ENCODE results near the gene SMYD3. TPM values are rescaled to one million over a fixed set of nuclear protein-coding genes. Genes with fewer than 3 reads are reported as not detected.

Gene SMYD3
- total and polyA plus RNA-seq, 2 of the 4 experiments (the other 2 are of a cell fraction), result 26.5 to 37.6 TPM

DNA sequence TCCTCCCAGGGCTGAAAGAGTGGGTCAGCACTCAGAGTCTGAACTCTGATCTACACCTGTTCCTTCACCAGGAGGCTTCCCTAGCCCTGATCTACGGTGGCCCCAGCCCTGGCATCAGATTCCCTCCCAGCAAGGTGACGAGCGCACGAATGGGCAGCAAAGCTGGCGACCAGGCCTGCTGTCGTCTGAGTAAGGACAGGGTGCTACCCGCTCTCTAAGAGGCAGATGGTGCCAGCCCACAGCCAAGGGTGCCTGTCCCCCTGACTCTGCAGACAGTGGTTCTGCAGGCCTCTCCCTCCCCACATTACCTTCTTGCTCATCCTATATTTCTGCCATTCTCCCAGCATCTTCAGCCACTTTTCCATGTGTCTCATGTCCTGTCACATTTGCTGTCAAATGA, 10.3 kb upstream of the SMYD3 start:
- no peak for DNase-seq
- no peak overlapping the region for H2BK15ac ChIP-seq (ENCODE audit: low read depth, low read length)
- peaks cover 43% of the 10 kb centered on the region for H3K9me3 ChIP-seq (ENCODE audit: control insufficient read depth, insufficient read depth, low read length)
- TF ChIP-seq CEBPB (IDR thresholded peaks at IDR 0.05; ENCODE audit: low read depth, low read length) (no peak), FOS (IDR thresholded peaks at IDR 0.05; ENCODE audit: low read depth, low read length) (no peak), RCOR1 (IDR thresholded peaks at IDR 0.05; ENCODE audit: insufficient replicate concordance, low read length) (no peak), NFE2L2 (IDR thresholded peaks at IDR 0.05; ENCODE audit: low read depth, low read length) (no peak), MXI1 (IDR thresholded peaks at IDR 0.05; ENCODE audit: borderline replicate concordance, low read depth, low read length) (no peak)
- TF ChIP-seq, protein P1, sequence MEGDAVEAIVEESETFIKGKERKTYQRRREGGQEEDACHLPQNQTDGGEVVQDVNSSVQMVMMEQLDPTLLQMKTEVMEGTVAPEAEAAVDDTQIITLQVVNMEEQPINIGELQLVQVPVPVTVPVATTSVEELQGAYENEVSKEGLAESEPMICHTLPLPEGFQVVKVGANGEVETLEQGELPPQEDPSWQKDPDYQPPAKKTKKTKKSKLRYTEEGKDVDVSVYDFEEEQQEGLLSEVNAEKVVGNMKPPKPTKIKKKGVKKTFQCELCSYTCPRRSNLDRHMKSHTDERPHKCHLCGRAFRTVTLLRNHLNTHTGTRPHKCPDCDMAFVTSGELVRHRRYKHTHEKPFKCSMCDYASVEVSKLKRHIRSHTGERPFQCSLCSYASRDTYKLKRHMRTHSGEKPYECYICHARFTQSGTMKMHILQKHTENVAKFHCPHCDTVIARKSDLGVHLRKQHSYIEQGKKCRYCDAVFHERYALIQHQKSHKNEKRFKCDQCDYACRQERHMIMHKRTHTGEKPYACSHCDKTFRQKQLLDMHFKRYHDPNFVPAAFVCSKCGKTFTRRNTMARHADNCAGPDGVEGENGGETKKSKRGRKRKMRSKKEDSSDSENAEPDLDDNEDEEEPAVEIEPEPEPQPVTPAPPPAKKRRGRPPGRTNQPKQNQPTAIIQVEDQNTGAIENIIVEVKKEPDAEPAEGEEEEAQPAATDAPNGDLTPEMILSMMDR (conservative IDR thresholded peaks at IDR 0.05; ENCODE audit: low read depth, low read length), result no peak
- intact Hi-C loops (cut with micrococcal nuclease) (no loop called here), dilution Hi-C loops (cut with HindIII; ENCODE audit: low sequenced_read_pairs, unreplicated experiment) (no loop called here), in situ Hi-C loops (cut with MboI; ENCODE audit: low sequenced_read_pairs) (no loop called here)
- H4K20me1 ChIP-seq (ENCODE audit: insufficient read depth, low read length), result no peaks in the 10 kb centered on the region
- ChIA-PET CTCF (no interaction called here), POLR2A (ENCODE audit: unreplicated experiment) (no interaction called here)
- H3K27me3 ChIP-seq (ENCODE audit: control insufficient read depth, insufficient read depth, low read length), result no peaks in the 10 kb centered on the region
- H2AK5ac ChIP-seq (ENCODE audit: low read depth, low read length), result no peak overlapping the region
- no peak overlapping the region for H2BK120ac ChIP-seq (ENCODE audit: low read depth, low read length)
- no peak overlapping the region for H4K5ac ChIP-seq (ENCODE audit: low read depth, low read length)
- H3K9ac ChIP-seq (ENCODE audit: low read depth, low read length), result no peak overlapping the region
- no peak overlapping the region for H3K18ac ChIP-seq (ENCODE audit: low read depth, low read length)
- no peak overlapping the region for H4K91ac ChIP-seq (ENCODE audit: insufficient read depth, low read depth, low read length)
- no peaks in the 10 kb centered on the region for H3K79me1 ChIP-seq (ENCODE audit: low read depth in 1 of 2, low read length in 2 of 2)
- H3K9me1 ChIP-seq (ENCODE audit: insufficient read depth, low read length), result no peaks in the 10 kb centered on the region
- H3K4me2 ChIP-seq (ENCODE audit: low read depth, low read length), result no peak overlapping the region
- H2AFZ ChIP-seq (replicated peaks; ENCODE audit: low read length, poor library complexity), result no peak overlapping the region
- no peak overlapping the region for H3K14ac ChIP-seq (replicated peaks; ENCODE audit: low read depth, low read length)
- no TSS peak for BruUV-seq (replicated peaks)
- no peak overlapping the region for H4K8ac ChIP-seq (ENCODE audit: low read depth in 2 of 2, low read length in 2 of 2)
- H3K4ac ChIP-seq (ENCODE audit: low read depth, low read length), result no peak overlapping the region
- H2BK20ac ChIP-seq (ENCODE audit: low read depth, low read length), result no peak overlapping the region
- H3K36me3 ChIP-seq (ENCODE audit: control insufficient read depth, insufficient read depth, low read length), result no peaks in the 10 kb centered on the region
- no peak overlapping the region for H3K56ac ChIP-seq (ENCODE audit: extremely low read depth, insufficient read depth, low read length)
- H2BK5ac ChIP-seq (ENCODE audit: low read depth, low read length, poor library complexity, severe bottlenecking), result no peak overlapping the region
- H2AK9ac ChIP-seq (replicated peaks; ENCODE audit: low read depth, low read length, poor library complexity), result no peak overlapping the region
- H3K23ac ChIP-seq (ENCODE audit: low read depth, low read length), result no peak overlapping the region
- H3K4me3 ChIP-seq (ENCODE audit: insufficient read depth, low read depth, low read length), result no peak overlapping the region
- no peak overlapping the region for H3K27ac ChIP-seq (ENCODE audit: insufficient read depth, low read length)
- no CpG with 5 or more reads among the region's 7 CpGs for WGBS, 2 experiments (ENCODE audit: extremely low coverage in 2 of 2, insufficient read length in 1 of 2)
- ATAC-seq (ENCODE audit: low read depth), result no peak
- H3K4me1 ChIP-seq (ENCODE audit: control insufficient read depth, insufficient read depth, low read length), result no peaks in the 10 kb centered on the region
